Pancreas (tissue), 10 donors: ENCODE results near the gene GNG2. TPM values are rescaled to one million over a fixed set of nuclear protein-coding genes. Genes with fewer than 3 reads are reported as not detected.

Experiments
- ATAC-seq, 4 donors: fragments of 200-7000 bp; cut with Tn5 transposase; one replicate each; pipeline versions ENCODE4 v1.8.0 to v1.9.1; 2020; ENCODE audit warnings: mild to moderate bottlenecking in 4 of 4, moderate library complexity in 4 of 4
- DNase-seq, 6 donors: peaks; one replicate each; pipeline ENCODE4 v3.0.0-alpha.2; 2020
- FAIRE-seq: peaks from 2 replicates; lab custom pipeline; 2012; peaks lifted over from hg19 to GRCh38; lab: Jason Lieb, UNC
- H3K27ac ChIP-seq, 4 donors: fragments of 200-600 bp; sonication (generic); 1 replicate in 3 of 4; 2 replicates in 1 of 4; pipeline versions ENCODE4 v1.5.0 to v1.8.0; 2020
- H3K27me3 ChIP-seq, 4 donors: fragments of 200-600 bp; one replicate each; pipeline ENCODE4 v1.8.0; 2021
- H3K36me3 ChIP-seq, 3 donors: fragments of 200-600 bp; sonication (generic) in 1 of 3; one replicate each; pipeline versions ENCODE4 v1.5.0 to v1.8.0; 2020 to 2021
- H3K4me1 ChIP-seq, 3 donors: fragments of 200-600 bp; one replicate each; pipeline ENCODE4 v1.8.0; 2021
- H3K4me3 ChIP-seq, 4 donors: fragments of 200-600 bp; sonication (generic) in 2 of 4; one replicate each; pipeline versions ENCODE4 v1.5.0 to v1.8.0; 2020 to 2021
- H3K9me3 ChIP-seq, 4 donors: fragments of 200-600 bp; one replicate each; pipeline ENCODE4 v1.8.0; 2021
- WGBS, 2 donors: extraction: QIAGEN DNeasy Blood & Tissue Kit; methylation state at CpG; one replicate each; pipeline ENCODE4 v1.1.7; 2013; 5-methylcytosine and 5-hydroxymethylcytosine counted together
- intact Hi-C, 3 donors: fragments of 100-400 bp; cut with DNase I; formaldehyde crosslinking; loops; one replicate each; pipeline versions ENCODE4 v1.11.1 to v1.14.2; 2022
- polyA plus RNA-seq, 2 donors: library from polyadenylated mRNA; stranded (reverse); fragments of 200-250 nt; gene quantifications; one replicate each; pipeline ENCODE4 v1.2.3, GENCODE V29; 2013
- total RNA-seq, 6 donors: library from RNA; stranded (reverse); fragmentation: NEBNext Ultra II Directional in 4 of 6; extraction: Animal tissue kit (Norgen Biotek cat#: 25700) in 4 of 6; gene quantifications; one replicate each; pipeline versions ENCODE4 v1.2.1 to v1.2.4, GENCODE V29; 2021 to 2023
- TF ChIP-seq, protein P1 (sequence below), 4 donors: fragments of 200-600 bp; sonication (generic) in 3 of 4; IDR thresholded peaks; one replicate each; pipeline versions ENCODE4 v1.5.0 to v1.8.0; 2021; ENCODE audit warnings: antibody characterized with exemption in 4 of 4
- donor health status: healthy with polysubstance abuse.
- donor health status: DM: no; HTN: no; CAD: no; lungs with moderate emphysema.
- donor health status: DM: no; HTN: no; CAD: no.
- donor health status: control.
- donor health status: control.
- donor health status: Bipolar disorder and iron deficiency.
- donor health status: DM: yes; HTN: yes; CAD: no.
- donor health status: DM: no; HTN: no; CAD: no.
- donor health status: DM: no; HTN: no; CAD: no.
- donor health status: DM: yes; HTN: yes; CAD: no.

GNG2 gene
- total and polyA plus RNA-seq, 8 donors = 1.7 to 23.0 (median 7.0) TPM

DNA sequence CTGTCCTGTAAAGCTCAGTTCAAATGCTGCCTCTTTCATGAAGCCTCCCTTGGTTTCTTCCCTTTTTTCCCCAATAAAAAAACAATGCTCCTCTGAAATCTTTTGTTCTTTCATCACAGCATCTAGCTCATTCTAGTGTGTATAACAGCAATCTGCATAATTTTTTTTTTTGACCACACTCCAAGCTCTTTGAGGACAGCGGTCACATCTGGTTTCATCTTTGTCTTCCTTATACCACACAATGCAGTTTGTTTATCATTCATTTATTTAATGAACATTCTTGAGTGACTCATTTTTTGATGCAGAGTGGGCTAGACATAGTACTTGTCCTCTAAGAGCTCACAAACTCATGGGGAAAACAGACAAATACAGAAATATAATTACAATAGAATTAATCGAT lies 7.3 kb downstream of the GNG2 start:
- intact Hi-C loops = no loop called here
- DNase-seq = no peak
- no peak for ATAC-seq
- Histone ChIP-seq H3K27ac (no peak overlapping the region), H3K36me3 (no peaks in the 10 kb centered on the region), H3K4me1 (no peaks in the 10 kb centered on the region), H3K9me3 (no peaks in the 10 kb centered on the region), H3K4me3 (no peak overlapping the region), H3K27me3 (no peaks in the 10 kb centered on the region)
- TF ChIP-seq, protein P1, sequence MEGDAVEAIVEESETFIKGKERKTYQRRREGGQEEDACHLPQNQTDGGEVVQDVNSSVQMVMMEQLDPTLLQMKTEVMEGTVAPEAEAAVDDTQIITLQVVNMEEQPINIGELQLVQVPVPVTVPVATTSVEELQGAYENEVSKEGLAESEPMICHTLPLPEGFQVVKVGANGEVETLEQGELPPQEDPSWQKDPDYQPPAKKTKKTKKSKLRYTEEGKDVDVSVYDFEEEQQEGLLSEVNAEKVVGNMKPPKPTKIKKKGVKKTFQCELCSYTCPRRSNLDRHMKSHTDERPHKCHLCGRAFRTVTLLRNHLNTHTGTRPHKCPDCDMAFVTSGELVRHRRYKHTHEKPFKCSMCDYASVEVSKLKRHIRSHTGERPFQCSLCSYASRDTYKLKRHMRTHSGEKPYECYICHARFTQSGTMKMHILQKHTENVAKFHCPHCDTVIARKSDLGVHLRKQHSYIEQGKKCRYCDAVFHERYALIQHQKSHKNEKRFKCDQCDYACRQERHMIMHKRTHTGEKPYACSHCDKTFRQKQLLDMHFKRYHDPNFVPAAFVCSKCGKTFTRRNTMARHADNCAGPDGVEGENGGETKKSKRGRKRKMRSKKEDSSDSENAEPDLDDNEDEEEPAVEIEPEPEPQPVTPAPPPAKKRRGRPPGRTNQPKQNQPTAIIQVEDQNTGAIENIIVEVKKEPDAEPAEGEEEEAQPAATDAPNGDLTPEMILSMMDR (IDR thresholded peaks at IDR 0.05) = no peak
- FAIRE-seq = no peak
- 79 to 91% methylated on average over 2 of the region's 2 CpGs for WGBS, 2 donors

DNA sequence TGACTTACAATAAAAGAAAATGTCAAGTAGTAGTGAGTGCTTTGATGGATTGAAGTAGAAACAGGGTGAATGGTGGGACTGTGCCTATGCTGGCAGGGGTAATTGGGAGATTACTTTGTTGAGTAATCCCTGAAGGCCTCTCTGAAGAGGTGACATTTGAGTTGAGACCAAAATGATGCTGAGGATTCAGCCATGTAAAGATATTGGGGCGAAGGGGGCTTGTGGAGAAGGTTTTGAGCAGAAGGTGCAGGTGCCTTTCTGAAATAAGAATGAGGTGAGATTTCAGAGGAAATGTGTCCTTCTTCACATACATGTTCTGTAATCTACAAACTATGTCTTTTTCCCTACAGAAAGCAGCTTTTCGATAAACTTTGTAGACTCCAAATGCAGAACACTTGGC lies 8.0 kb downstream of the GNG2 start:
- 81 to 96% methylated on average over 2 of the region's 2 CpGs for WGBS, 2 donors
- no peak for FAIRE-seq
- Histone ChIP-seq H3K4me3 (no peak overlapping the region), H3K4me1 (no peaks in the 10 kb centered on the region), H3K27ac (no peak overlapping the region), H3K9me3 (no peaks in the 10 kb centered on the region), H3K27me3 (no peaks in the 10 kb centered on the region), H3K36me3 (no peaks in the 10 kb centered on the region)
- no peak for DNase-seq
- TF ChIP-seq, protein P1 (IDR thresholded peaks at IDR 0.05) = no peak
- ATAC-seq = no peak
- intact Hi-C loops = no loop called here

DNA sequence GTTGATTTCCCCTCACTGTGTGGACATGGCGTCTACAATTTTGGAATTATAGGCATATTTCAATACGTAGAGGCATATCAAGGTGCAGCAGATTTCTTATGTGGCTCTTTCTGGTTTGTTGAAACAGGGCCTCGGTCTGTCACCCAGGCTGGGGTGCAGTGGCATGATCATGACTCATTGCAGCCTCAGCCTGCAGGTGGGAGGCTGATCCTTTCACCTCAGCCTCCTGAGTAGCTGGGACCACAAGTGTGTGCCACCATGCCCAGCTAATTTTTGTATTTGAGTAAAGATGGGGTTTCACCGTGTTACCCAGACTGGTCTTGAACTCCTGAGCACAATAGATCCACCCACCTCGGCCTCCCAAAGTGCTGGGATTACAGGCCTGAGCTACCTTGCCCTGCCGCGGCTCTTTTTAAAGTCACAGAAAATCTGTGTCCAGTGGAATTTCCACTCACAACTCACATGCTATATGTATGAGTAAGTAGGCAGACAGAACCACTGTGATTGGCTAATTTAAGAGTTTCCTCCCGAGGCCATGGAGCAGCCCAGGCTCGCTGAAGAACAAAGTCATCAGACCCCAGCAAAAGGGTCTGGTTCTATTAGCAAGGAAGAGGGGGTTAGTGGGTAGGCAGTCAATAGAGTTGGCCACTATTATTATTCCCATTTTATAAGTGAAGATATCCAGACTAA lies 9.1 kb downstream of the GNG2 start:
- intact Hi-C loops = no loop called here
- FAIRE-seq = no peak

DNA sequence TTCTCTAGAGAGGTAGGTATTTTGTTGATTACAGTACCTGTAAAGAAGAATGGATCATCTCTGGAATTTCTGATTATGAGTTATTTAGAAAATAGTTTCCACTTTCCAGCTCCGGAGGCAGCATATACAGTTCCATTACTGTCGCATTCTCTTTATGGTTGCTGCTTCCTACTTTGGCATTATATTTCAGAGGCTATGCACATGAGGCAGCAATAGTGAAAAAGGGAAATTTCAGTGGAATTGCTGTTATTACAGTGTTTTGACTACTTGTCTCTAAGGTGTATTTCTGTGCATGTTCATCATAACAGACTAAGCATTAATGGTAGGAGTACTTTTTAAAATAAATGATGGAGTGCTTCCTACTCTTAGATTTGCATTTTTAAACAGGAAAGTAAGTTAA lies 10.2 kb downstream of the GNG2 start:
- WGBS, 2 donors = 83 to 90% methylated on average over 2 of the region's 2 CpGs
- H3K9me3 ChIP-seq = no peaks in the 10 kb centered on the region
- H3K4me1 ChIP-seq = no peaks in the 10 kb centered on the region
- TF ChIP-seq, protein P1 (IDR thresholded peaks at IDR 0.05) = no peak
- no peaks in the 10 kb centered on the region for H3K27me3 ChIP-seq
- no peak for FAIRE-seq
- no peak overlapping the region for H3K27ac ChIP-seq
- no peak for DNase-seq
- intact Hi-C loops = no loop called here
- no peak overlapping the region for H3K4me3 ChIP-seq
- no peak for ATAC-seq
- no peaks in the 10 kb centered on the region for H3K36me3 ChIP-seq

More for the DNA sequence above, 9.1 kb downstream of the GNG2 start:
- no peaks in the 10 kb centered on the region for H3K27me3 ChIP-seq
- TF ChIP-seq, protein P1 (IDR thresholded peaks at IDR 0.05) = no peak
- no peaks in the 10 kb centered on the region for H3K9me3 ChIP-seq
- H3K36me3 ChIP-seq = no peaks in the 10 kb centered on the region
- H3K4me1 ChIP-seq = no peaks in the 10 kb centered on the region
- 78 to 91% methylated on average over 9 of the region's 9 CpGs for WGBS, 2 donors
- no peak for DNase-seq
- ATAC-seq = no peak
- H3K27ac ChIP-seq = no peak overlapping the region
- H3K4me3 ChIP-seq = no peak overlapping the region

DNA sequence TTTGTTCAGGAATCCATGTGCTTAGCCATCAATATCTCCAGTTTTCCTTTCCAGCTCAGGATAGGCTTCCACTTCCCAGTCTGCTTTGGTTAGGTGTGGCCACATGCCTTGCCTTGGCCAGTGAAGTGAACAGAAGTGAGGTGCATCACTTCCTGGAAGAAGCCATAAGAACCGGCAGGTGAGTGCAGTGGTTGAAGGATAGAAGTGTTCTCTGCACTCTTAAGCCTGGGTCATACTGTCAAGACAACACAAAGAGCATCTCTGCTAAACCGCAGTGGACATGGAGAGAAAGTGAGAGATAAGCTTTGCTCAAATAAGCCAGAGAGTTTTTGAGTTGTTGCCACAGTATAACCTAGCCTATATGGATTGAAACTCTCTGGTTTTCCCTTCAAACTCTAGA lies 11.4 kb downstream of the GNG2 start:
- DNase-seq = no peak
- intact Hi-C loops = no loop called here
- WGBS, 2 donors = 57 to 60% methylated on average over 2 of the region's 2 CpGs

More for the DNA sequence above, 11.4 kb downstream of the GNG2 start:
- Histone ChIP-seq H3K9me3 (no peaks in the 10 kb centered on the region), H3K4me1 (no peaks in the 10 kb centered on the region), H3K36me3 (no peaks in the 10 kb centered on the region), H3K4me3 (no peak overlapping the region), H3K27me3 (no peaks in the 10 kb centered on the region), H3K27ac (no peak overlapping the region)
- TF ChIP-seq, protein P1 (IDR thresholded peaks at IDR 0.05) = no peak
- FAIRE-seq (no peak), ATAC-seq (no peak)
